K562 (cell line): Measurements from ENCODE around the gene LILRA5. TPM values are rescaled to one million over a fixed set of nuclear protein-coding genes. Genes with fewer than 3 reads are reported as not detected.

Experiments
- ARNT ChIP-seq, 2 experiments: fragments of 450-650 bp; IDR thresholded peaks; 2 replicates each; pipeline ENCODE4 v1.6.1; 2016; ENCODE audit warnings: mild to moderate bottlenecking in 1 of 2
- GABPA ChIP-seq: fragments of 200-800 bp; sonication (Bioruptor generic); conservative IDR thresholded peaks from 2 replicates; pipeline ENCODE4 v1.6.1; 2016; ENCODE audit warnings: low read depth, missing genetic modification characterization, missing compliant biosample characterization
- KLF16 ChIP-seq: IDR thresholded peaks from 2 replicates; pipeline ENCODE4 v1.6.1; 2016; ENCODE audit warnings: antibody characterized with exemption
- NR2C2 ChIP-seq, 2 experiments: fragments of 200-800 bp in 1 of 2; sonication (Bioruptor generic) in 1 of 2; sonication (generic) in 1 of 2; formaldehyde crosslinking in 1 of 2; IDR thresholded peaks; 2 replicates each; pipeline versions ENCODE4 v1.6.1 to v1.8.0; 2016 to 2022; ENCODE audit warnings: mild to moderate bottlenecking in 1 of 2, missing compliant biosample characterization in 1 of 2, missing genetic modification characterization in 1 of 2, missing genetic modification reagents in 1 of 2
- RFX7 ChIP-seq: fragments of 250-450 bp; sonication (Bioruptor Pico); IDR thresholded peaks from 2 replicates; pipeline ENCODE4 v1.5.1; 2021; ENCODE audit warnings: mild to moderate bottlenecking
- ZNF184 ChIP-seq: sonication (generic); formaldehyde crosslinking; IDR thresholded peaks from 2 replicates; pipeline ENCODE4 v1.5.0; 2020; ENCODE audit warnings: missing genetic modification reagents
- polyA plus RNA-seq, 8 experiments: library from polyadenylated mRNA; depleted of rRNA in 4 of 8; stranded (reverse) in 5 of 8; unstranded in 3 of 8; fragments of >200 nt; fragmentation: Nextera tagmentation in 2 of 8; fragmentation: Illumina TruSeq in 1 of 8; extraction: Ambion mirVana in 2 of 8; extraction: Trizol in 1 of 8; gene quantifications; 2 replicates each; pipeline versions ENCODE4 v1.2.1 to v1.2.3, GENCODE V29; 2011 to 2014; ENCODE audit warnings: inconsistent platforms in 1 of 8, missing spikeins in 1 of 8
- total RNA-seq, 7 experiments: library from RNA; depleted of rRNA in 6 of 7; stranded (reverse); fragments of >200 nt in 6 of 7; fragmentation: Illumina TruSeq in 2 of 7; extraction: Trizol in 2 of 7; gene quantifications; 2 replicates each; pipeline versions ENCODE4 v1.2.1 to v1.2.3, GENCODE V29; 2011 to 2021; ENCODE audit warnings: low replicate concordance in 1 of 7
- TF ChIP-seq, protein P1 (sequence below): sonication (generic); formaldehyde crosslinking; IDR thresholded peaks from 2 replicates; pipeline ENCODE4 v1.8.0; 2022; ENCODE audit warnings: missing genetic modification reagents, mild to moderate bottlenecking, borderline replicate concordance
- TF ChIP-seq, protein P2 (sequence below), 2 experiments: fragments of 200-800 bp in 1 of 2; sonication (Bioruptor generic) in 1 of 2; sonication (generic) in 1 of 2; formaldehyde crosslinking in 1 of 2; IDR thresholded peaks in 1 of 2; conservative IDR thresholded peaks in 1 of 2; 2 replicates each; pipeline versions ENCODE4 v1.5.0 to v1.6.1; 2016 to 2020; ENCODE audit warnings: missing compliant biosample characterization in 1 of 2, missing genetic modification characterization in 1 of 2, missing genetic modification reagents in 1 of 2

LILRA5 gene
- total and polyA plus RNA-seq, 9 of the 15 experiments (the other 6 are each of a cell fraction or from before 2014, with no cell fraction given), result not detected

DNA sequence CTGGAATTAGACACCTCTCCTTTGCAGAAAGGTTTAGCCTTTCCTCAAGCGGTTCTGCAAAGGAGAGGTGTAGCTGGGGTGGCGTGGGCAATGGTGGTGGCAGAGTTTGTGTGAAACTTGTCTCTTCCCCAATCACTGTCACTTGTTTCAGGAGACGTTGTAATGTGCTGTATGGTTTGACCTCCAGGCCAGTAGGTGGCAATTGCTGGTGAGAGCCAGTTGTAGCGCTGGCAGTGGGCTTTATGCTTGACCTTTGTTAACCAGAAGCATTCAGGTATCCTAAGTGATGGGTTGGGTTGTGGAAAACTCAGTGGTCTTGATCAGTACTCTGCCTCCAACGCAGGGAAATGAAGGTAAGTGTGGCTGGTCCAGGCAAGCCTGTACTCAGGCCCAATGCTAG, 12.7 kb upstream of the LILRA5 start (continued):
- TF ChIP-seq ZNF184 (CRISPR knock-in tag) (no peak), ARNT (IDR thresholded peaks at IDR 0.05) (no peak), KLF16 (no peak), RFX7 (CRISPR knock-in tag) (no peak), GABPA (tag) (peak; percentile 33; the same call in 1 of the 2 replicates), NR2C2 (CRISPR knock-in tag; IDR thresholded peaks at IDR 0.05) (no peak), NR2C2 (tag; IDR thresholded peaks at IDR 0.05) (0 out of 2 replicates have a peak, but pooled peaks have one; percentile 28)
- TF ChIP-seq, protein P1, sequence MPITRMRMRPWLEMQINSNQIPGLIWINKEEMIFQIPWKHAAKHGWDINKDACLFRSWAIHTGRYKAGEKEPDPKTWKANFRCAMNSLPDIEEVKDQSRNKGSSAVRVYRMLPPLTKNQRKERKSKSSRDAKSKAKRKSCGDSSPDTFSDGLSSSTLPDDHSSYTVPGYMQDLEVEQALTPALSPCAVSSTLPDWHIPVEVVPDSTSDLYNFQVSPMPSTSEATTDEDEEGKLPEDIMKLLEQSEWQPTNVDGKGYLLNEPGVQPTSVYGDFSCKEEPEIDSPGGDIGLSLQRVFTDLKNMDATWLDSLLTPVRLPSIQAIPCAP, result no peak
- TF ChIP-seq, protein P2, sequence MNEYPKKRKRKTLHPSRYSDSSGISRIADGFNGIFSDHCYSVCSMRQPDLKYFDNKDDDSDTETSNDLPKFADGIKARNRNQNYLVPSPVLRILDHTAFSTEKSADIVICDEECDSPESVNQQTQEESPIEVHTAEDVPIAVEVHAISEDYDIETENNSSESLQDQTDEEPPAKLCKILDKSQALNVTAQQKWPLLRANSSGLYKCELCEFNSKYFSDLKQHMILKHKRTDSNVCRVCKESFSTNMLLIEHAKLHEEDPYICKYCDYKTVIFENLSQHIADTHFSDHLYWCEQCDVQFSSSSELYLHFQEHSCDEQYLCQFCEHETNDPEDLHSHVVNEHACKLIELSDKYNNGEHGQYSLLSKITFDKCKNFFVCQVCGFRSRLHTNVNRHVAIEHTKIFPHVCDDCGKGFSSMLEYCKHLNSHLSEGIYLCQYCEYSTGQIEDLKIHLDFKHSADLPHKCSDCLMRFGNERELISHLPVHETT (CRISPR knock-in tag; conservative IDR thresholded peaks at IDR 0.05 in 1 of 2, IDR thresholded peaks at IDR 0.05 in 1 of 2), result no peak
